Suprapubic skin (tissue), 4 donors: ENCODE results near the gene RCAN2.

ENCODE experiments used
- CTCF ChIP-seq, 2 donors: fragments of 200-600 bp in 1 of 2; fragments of 450-650 bp in 1 of 2; sonication (generic) in 1 of 2; IDR thresholded peaks; one replicate each; pipeline ENCODE4 v1.5.1; 2016 to 2019; ENCODE audit warnings: antibody characterized with exemption in 2 of 2, mild to moderate bottlenecking in 1 of 2, moderate library complexity in 1 of 2
- EP300 ChIP-seq: sonication (generic); formaldehyde crosslinking; IDR thresholded peaks from one replicate; pipeline ENCODE4 v1.6.1; 2017; ENCODE audit warnings: antibody characterized with exemption
- POLR2A ChIP-seq, 2 donors: fragments of 450-650 bp; IDR thresholded peaks; one replicate each; pipeline ENCODE4 v1.6.1; 2017; ENCODE audit warnings: antibody characterized with exemption in 2 of 2, mild to moderate bottlenecking in 2 of 2, moderate library complexity in 2 of 2
- POLR2AphosphoS5 ChIP-seq, 3 donors: sonication (generic); formaldehyde crosslinking; IDR thresholded peaks; one replicate each; pipeline ENCODE4 v1.6.1; 2017; ENCODE audit warnings: antibody characterized with exemption in 3 of 3

- TF ChIP-seq CTCF (IDR thresholded peaks at IDR 0.05) = no peak
- no peak for TF ChIP-seq POLR2AphosphoS5 (IDR thresholded peaks at IDR 0.05)
- TF ChIP-seq EP300 = no peak
- TF ChIP-seq POLR2A (IDR thresholded peaks at IDR 0.05) = no peak
Measured at GRCh38 chr6:46356543-46356942, 134.7 kb downstream of the RCAN2 start.
